Keratinocyte (primary cell): ENCODE data around the gene DRD1. TPM values are rescaled to one million over a fixed set of nuclear protein-coding genes. Genes with fewer than 3 reads are reported as not detected.

ENCODE experiments used
- DNase-seq: peaks from one replicate; pipeline ENCODE4 v3.0.0-alpha.2; 2011; ENCODE audit warnings: low read depth, missing footprints, low spot score
- FAIRE-seq: peaks from 2 replicates; lab custom pipeline; 2011; peaks lifted over from hg19 to GRCh38; lab: Jason Lieb, UNC
- H2AFZ ChIP-seq: 2 replicates; pipeline ENCODE4 v1.6.0; 2012; ENCODE audit warnings: low read length, control low read depth, inconsistent platforms; ENCODE audit not compliant: control insufficient read depth
- H3K27ac ChIP-seq: 2 replicates; pipeline ENCODE4 v1.5.1; 2011; ENCODE audit warnings: low read length; ENCODE audit not compliant: control insufficient read depth, insufficient read depth
- H3K27me3 ChIP-seq: 3 replicates; pipeline ENCODE4 v1.6.0; 2011; ENCODE audit warnings: low read length; ENCODE audit not compliant: control insufficient read depth, insufficient read depth; ENCODE audit errors: extremely low read depth
- H3K36me3 ChIP-seq, 2 experiments: 2 replicates in 1 of 2; 3 replicates in 1 of 2; pipeline ENCODE4 v1.5.1; 2011; ENCODE audit warnings: low read length in 2 of 2, mild to moderate bottlenecking in 1 of 2; ENCODE audit not compliant: control insufficient read depth in 2 of 2, insufficient read depth in 2 of 2; ENCODE audit errors: extremely low read depth in 1 of 2
- H3K4me1 ChIP-seq: 3 replicates; pipeline ENCODE4 v1.5.1; 2011; ENCODE audit warnings: low read length; ENCODE audit not compliant: control insufficient read depth, insufficient read depth; ENCODE audit errors: extremely low read depth
- H3K4me2 ChIP-seq: 3 replicates; pipeline ENCODE4 v1.6.0; 2011; ENCODE audit warnings: low read depth, low read length; ENCODE audit not compliant: control insufficient read depth, insufficient read depth; ENCODE audit errors: extremely low read depth
- H3K4me3 ChIP-seq, 3 experiments: fragments of 200-600 bp in 1 of 3; sonication (generic) in 1 of 3; 2 replicates in 2 of 3; 3 replicates in 1 of 3; pipeline ENCODE4 v1.5.1; 2011 to 2016; ENCODE audit warnings: low read length in 3 of 3, mild to moderate bottlenecking in 3 of 3, control low read depth in 2 of 3, inconsistent platforms in 1 of 3, low read depth in 1 of 3, mixed read lengths in 1 of 3, mixed run types in 1 of 3, moderate library complexity in 1 of 3; ENCODE audit not compliant: control insufficient read depth in 2 of 3, insufficient read depth in 2 of 3; ENCODE audit errors: extremely low read depth in 1 of 3
- H3K79me2 ChIP-seq: 2 replicates; pipeline ENCODE4 v1.6.0; 2012; ENCODE audit warnings: low read length; ENCODE audit not compliant: control insufficient read depth, insufficient read depth
- H3K9ac ChIP-seq: 3 replicates; pipeline ENCODE4 v1.6.0; 2011; ENCODE audit warnings: low read length; ENCODE audit not compliant: control insufficient read depth, insufficient read depth; ENCODE audit errors: extremely low read depth
- H3K9me1 ChIP-seq: 3 replicates; pipeline ENCODE4 v1.6.0; 2011; ENCODE audit warnings: low read length; ENCODE audit not compliant: control insufficient read depth, insufficient read depth; ENCODE audit errors: extremely low read depth
- H3K9me3 ChIP-seq: 2 replicates; pipeline ENCODE4 v1.5.1; 2012; ENCODE audit warnings: low read depth, low read length; ENCODE audit not compliant: control insufficient read depth
- H4K20me1 ChIP-seq: 3 replicates; pipeline ENCODE4 v1.6.0; 2011; ENCODE audit warnings: low read length; ENCODE audit not compliant: control insufficient read depth, insufficient read depth; ENCODE audit errors: extremely low read depth
- CTCF ChIP-seq, 3 experiments: IDR thresholded peaks in 1 of 3; conservative IDR thresholded peaks in 1 of 3; optimal IDR thresholded peaks in 1 of 3; 2 replicates in 2 of 3; 3 replicates in 1 of 3; pipeline versions ENCODE3 to v1.5.1; 2011; ENCODE audit warnings: low read length in 3 of 3, mild to moderate bottlenecking in 3 of 3, moderate library complexity in 2 of 3, control low read depth in 1 of 3, inconsistent platforms in 1 of 3; ENCODE audit not compliant: insufficient read depth in 2 of 3; ENCODE audit errors: extremely low read depth in 1 of 3
- EZH2 ChIP-seq: IDR thresholded peaks from one replicate; pipeline ENCODE4 v1.6.1; 2012; ENCODE audit warnings: inconsistent platforms, mild to moderate bottlenecking, low read length, moderate library complexity
- dilution Hi-C: fragments of 300-500 bp; cut with MboI; formaldehyde crosslinking; loops from one replicate; pipeline ENCODE4 v1.7.0; 2020; ENCODE audit warnings: low sequenced_read_pairs; ENCODE audit not compliant: extremely low pct_ligation_motif_present
- polyA plus RNA-seq, 5 experiments: library from polyadenylated mRNA; depleted of rRNA in 3 of 5; stranded (reverse) in 3 of 5; stranded (forward) in 1 of 5; unstranded in 1 of 5; fragments of >200 nt; gene quantifications; 1 replicate in 1 of 5; 2 replicates in 3 of 5; 3 replicates in 1 of 5; pipeline versions ENCODE4 v1.2.1 to v1.2.3, GENCODE V29; 2011 to 2012; ENCODE audit warnings: missing spikeins in 2 of 5, low read depth in 1 of 5, low replicate concordance in 1 of 5

The DRD1 gene
- polyA plus RNA-seq, 1 donor (not counting 4 experiments of a cell fraction or from before 2014, with no cell fraction given): not detected

DNA sequence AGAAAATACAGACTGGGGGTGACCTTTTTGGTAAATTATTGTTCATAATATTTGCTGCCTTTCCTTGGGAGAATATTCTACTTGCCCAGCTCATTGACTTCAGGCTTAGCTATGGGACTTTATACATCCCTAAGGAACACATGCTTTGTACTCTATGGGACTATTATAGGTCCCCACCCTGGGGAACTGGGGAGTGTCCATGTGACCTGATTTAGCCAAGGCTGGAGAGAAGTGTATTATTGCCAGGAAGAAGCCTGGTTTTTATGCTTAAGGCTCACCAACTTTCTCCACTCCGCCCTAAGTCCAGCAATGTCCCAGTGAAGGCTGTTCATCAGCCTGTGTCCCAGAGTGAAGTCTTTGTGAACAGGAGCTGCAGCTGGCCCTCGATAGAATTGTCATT is 16.6 kb upstream of the DRD1 start:
- H3K4me3 ChIP-seq: no peak overlapping the region

GRCh38 chr5:175460126-175460525 is 16.1 kb upstream of the DRD1 start:
- dilution Hi-C loops: no loop called here
- peak; percentile 79 for FAIRE-seq

More for the DNA sequence above, 16.6 kb upstream of the DRD1 start:
- H3K36me3 ChIP-seq: no peaks in the 10 kb centered on the region
- no peak for DNase-seq
- H2AFZ ChIP-seq: no peak overlapping the region
- no peaks in the 10 kb centered on the region for H3K79me2 ChIP-seq
- no peak overlapping the region for H3K4me2 ChIP-seq
- no peaks in the 10 kb centered on the region for H4K20me1 ChIP-seq
- no peak for FAIRE-seq
- TF ChIP-seq EZH2: no peak
- no peaks in the 10 kb centered on the region for H3K9me1 ChIP-seq
- H3K4me1 ChIP-seq: no peaks in the 10 kb centered on the region
- no peak overlapping the region for H3K27ac ChIP-seq
- no peaks in the 10 kb centered on the region for H3K9me3 ChIP-seq
- dilution Hi-C loops: no loop called here
- no peak overlapping the region for H3K9ac ChIP-seq
- H3K27me3 ChIP-seq: peaks cover 2% of the 10 kb centered on the region

More at GRCh38 chr5:175460126-175460525, 16.1 kb upstream of the DRD1 start:
- no peak for DNase-seq
- no peak overlapping the region for H3K4me3 ChIP-seq
- H3K4me1 ChIP-seq: no peaks in the 10 kb centered on the region
- H3K27ac ChIP-seq: no peak overlapping the region
- H2AFZ ChIP-seq: no peak overlapping the region
- no peak overlapping the region for H3K9ac ChIP-seq
- no peak overlapping the region for H3K4me2 ChIP-seq
- H4K20me1 ChIP-seq: no peaks in the 10 kb centered on the region
- H3K9me3 ChIP-seq: no peaks in the 10 kb centered on the region
- H3K36me3 ChIP-seq: no peaks in the 10 kb centered on the region
- TF ChIP-seq EZH2: no peak
- TF ChIP-seq CTCF (optimal IDR thresholded peaks at IDR 0.05 in 1 of 3, IDR thresholded peaks at IDR 0.05 in 1 of 3, conservative IDR thresholded peaks at IDR 0.05 in 1 of 3; ENCODE audit: extremely low read depth in 1 of 3, insufficient read depth in 2 of 3, low read length in 3 of 3): peak in 2 of 3 experiments; percentile 36 to 39
- H3K9me1 ChIP-seq: no peaks in the 10 kb centered on the region
- peaks cover 2% of the 10 kb centered on the region for H3K27me3 ChIP-seq
- no peaks in the 10 kb centered on the region for H3K79me2 ChIP-seq
